HL-60/S4 (cell line): ENCODE results near the gene LYPLA2.
"Not testable (repeated sequence)": the region's sequence is repeated elsewhere in the genome, so short reads cannot be mapped to it uniquely, and the experiment has no call there.

Experiments
- in situ Hi-C: fragments of 300-500 bp; cut with MboI; formaldehyde crosslinking; loops from 2 replicates; pipeline ENCODE4 v1.14.3; 2022; ENCODE audit warnings: low sequenced_read_pairs

LYPLA2 gene

GRCh38 chr1:23777979-23778814 lies 12.7 kb upstream of the LYPLA2 start, which contains the start of gene PITHD1:
PITHD1 (plus strand) TSS chr1:23778418; CDS start chr1:23778516, 98 bp downstream.
- in situ Hi-C loops, result loop anchor here (10.0 kb wide), 1 partner anchor 137 kb away; the partner anchor contains the start of gene CNR2

GRCh38 chr1:23779826-23780371 lies 11.0 kb upstream of the LYPLA2 start:
- in situ Hi-C loops, result loop anchor here (10.0 kb wide), 1 partner anchor 135 kb away; the partner anchor contains the start of gene CNR2

DNA sequence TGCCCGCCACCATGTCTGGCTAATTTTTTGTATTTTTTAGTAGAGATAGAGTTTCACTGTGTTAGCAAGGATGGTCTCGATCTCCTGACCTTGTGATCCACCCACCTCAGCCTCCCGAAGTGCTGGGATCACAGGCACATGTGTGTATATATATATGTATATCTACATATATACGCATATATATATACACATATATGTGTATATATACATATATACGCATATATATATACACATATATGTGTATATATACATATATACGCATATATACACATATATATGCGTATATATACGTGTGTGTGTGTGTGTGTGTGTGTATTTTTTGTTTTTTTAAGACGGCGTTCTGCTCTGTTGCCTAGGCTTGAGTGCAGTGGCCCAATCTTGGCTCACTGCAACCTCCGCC lies 7.8 kb upstream of the LYPLA2 start:
- in situ Hi-C loops, result not testable (repeated sequence)

GRCh38 chr1:23784846-23785245 lies 6.1 kb upstream of the LYPLA2 start:
- in situ Hi-C loops, result no loop called here

DNA sequence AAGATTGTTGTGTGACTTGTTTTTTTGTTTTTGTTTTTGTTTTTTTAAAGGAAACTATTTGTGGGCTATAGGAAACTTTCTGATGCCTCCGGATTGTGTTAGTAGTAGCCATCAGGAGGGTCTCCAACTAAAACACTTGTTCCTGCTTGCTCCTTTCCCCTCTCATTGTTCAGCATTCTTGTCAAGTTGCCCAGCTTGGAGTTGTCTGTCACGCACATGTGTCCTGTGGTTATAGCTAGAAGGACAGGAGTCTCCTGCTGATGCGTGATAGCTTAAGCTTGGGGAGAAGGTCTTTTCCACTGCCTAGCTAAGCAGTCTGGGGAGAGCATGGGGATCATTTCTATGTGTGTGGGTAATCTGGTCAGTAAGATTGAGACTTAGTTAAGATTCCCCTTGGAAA lies 3.2 kb upstream of the LYPLA2 start:
- in situ Hi-C loops, result no loop called here

- in situ Hi-C loops, result no loop called here
Measured at GRCh38 chr1:23788695-23789094, 2.2 kb upstream of the LYPLA2 start.

DNA sequence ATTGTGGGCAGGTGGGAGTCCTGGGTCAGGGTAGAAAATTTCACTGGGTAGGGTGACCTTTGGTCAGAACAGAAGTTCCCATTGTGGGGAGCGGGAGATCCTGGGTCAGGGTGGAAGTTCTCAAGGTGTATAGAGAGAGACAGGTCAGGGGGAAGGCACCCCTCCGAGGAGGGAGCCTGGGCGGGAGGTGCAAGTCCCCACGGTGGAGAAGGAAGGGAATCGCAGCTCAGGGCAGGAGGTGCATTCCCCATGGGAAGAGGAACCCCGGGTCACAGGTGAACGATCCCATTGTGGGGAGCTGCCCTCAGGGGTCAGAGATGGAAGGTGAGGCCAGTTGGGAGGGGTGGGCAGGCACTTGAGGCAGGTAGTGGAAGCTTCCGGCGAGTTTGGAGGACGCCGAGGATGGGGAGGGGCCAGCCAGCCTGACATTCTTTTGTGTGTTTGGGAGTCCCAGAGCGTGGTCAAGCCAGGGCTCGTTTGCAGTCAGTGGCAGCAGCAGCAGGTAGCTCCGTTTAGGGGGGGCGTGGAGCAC lies 637 bp downstream of the LYPLA2 start:
- in situ Hi-C loops, result no loop called here

DNA sequence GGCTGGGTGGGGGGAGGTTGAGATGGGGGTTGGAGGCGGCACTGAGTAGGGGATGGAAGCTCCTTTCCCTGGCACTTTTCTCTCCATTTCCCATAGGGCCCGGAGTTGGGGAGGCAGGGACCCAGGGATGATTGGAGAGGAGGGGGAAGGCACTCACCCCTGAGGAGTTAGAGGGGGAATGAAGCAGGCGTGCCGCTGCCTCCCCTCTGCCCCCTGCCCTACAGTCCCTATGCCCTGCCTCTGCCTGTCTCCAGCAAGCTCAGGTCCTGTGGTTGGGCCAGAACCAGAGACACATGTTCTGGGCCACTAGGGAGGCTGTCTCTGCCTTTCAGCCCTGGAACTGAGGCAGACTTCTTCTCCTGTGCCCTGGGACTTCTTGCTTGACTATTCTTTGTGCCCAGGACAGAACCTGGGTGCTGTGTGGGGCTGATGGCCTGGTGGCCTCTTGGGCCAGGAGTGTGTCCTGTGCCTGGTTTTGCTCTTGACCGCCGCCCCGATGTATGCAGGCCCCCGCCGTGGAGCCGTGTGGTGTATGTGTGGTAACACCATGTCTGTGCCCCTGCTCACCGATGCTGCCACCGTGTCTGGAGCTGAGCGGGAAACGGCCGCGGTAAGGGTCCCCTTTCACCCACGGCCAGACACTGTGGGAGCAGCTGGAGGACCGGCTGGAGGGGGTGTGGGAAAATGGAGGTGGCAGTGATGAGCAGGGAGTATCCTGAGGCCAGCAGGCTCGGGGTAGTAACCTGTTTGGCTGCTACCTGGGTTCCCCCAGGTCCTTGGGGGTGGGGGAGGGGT lies 1.4 kb downstream of the LYPLA2 start:
- in situ Hi-C loops, result no loop called here

- in situ Hi-C loops, result no loop called here
Measured at GRCh38 chr1:23793018-23793781, 2.3 kb downstream of the LYPLA2 start.

GRCh38 chr1:23793861-23794731 lies 3.2 kb downstream of the LYPLA2 start:
- in situ Hi-C loops, result no loop called here

GRCh38 chr1:23794732-23795182 lies 3.8 kb downstream of the LYPLA2 start:
- in situ Hi-C loops, result not testable (repeated sequence)

- in situ Hi-C loops, result no loop called here
Measured at GRCh38 chr1:23795676-23796465, 4.9 kb downstream of the LYPLA2 start.

DNA sequence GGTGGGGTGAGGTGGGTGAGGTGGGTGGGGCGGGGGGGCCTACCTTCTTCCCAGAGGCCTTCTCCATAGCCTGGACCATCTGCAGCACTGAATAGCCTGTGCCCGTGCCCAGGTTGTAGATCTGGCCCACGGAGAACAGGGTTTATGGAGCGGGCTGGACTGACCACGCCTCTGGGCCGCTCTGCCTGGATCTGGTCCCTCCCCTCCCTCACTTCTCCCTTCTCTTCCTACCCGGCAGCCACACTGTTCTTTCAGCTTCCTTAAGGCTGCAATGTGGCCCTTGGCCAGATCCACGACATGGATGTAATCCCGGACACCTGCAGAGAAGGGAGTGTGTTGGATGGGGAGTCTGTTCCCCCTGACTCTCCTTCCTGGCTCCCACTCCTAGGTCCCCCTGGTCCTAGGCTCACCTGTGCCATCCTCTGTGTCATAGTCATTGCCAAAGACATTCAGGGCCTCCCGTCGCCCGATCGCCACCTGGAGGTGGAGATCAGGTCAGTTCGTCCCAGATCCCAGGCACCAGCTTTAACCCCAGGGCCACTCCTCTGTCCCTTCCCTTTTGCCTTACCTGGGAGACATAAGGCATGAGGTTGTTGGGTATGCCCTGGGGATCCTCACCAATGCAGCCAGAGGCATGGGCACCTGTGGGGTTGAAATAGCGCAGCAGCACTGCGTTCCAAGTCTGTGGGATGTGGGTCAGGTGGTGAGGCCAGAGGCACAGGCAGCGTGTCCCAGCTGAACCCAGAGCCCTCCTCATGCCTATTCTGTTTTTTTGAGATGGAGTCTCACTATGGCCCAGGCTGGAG lies 5.7 kb downstream of the LYPLA2 start:
- in situ Hi-C loops, result no loop called here

GRCh38 chr1:23797478-23798448 lies 6.8 kb downstream of the LYPLA2 start:
- in situ Hi-C loops, result no loop called here

DNA sequence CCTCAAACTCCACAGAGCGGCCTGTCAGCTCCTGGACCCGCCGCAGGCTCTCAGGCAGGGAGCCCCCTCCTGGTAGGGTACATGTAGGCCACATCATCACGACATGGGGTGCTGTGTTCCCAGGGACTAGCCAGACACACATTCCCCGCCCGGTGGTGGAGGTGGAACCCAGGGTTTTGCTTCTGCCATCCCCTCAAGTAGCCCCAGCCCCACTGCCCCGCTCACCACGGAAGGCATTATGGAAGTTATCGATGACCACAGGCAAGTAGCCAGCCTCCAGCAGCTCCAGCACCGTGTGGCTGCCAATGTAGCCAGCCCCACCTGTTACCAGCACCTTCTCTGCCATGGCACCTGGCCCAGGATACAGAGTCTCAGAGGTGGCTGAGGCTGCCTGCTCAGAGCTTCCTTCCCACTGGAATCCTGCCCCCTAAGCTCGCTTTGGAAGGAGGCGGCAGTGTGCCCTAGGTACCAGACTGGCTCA lies 7.8 kb downstream of the LYPLA2 start:
- in situ Hi-C loops, result no loop called here

- in situ Hi-C loops, result no loop called here
Measured at GRCh38 chr1:23799255-23799569, 8.3 kb downstream of the LYPLA2 start.
